GM18519 (cell line): ENCODE data around the gene CFAP54.

Experiments used
- ATAC-seq: cut with Tn5 transposase; IDR thresholded peaks from one replicate; pipeline ENCODE4 v1.9.1; 2021; ENCODE audit warnings: mild to moderate bottlenecking, moderate library complexity; ENCODE audit not compliant: unreplicated experiment, low FRiP score

CFAP54 gene

GRCh38 chr12:96503976-96504375 lies 14.6 kb downstream of the CFAP54 start:
- ATAC-seq: no peak

- ATAC-seq: no peak
These were observed 17.4 kb downstream of the CFAP54 start for GRCh38 chr12:96506776-96507175.

- no peak for ATAC-seq
These were observed 21.0 kb downstream of the CFAP54 start for GRCh38 chr12:96510306-96510764.

GRCh38 chr12:96513166-96513565 lies 23.8 kb downstream of the CFAP54 start:
- no peak for ATAC-seq

GRCh38 chr12:96513681-96514080 lies 24.3 kb downstream of the CFAP54 start:
- no peak for ATAC-seq

- ATAC-seq: peak; percentile 72
These were observed 25.0 kb downstream of the CFAP54 start for GRCh38 chr12:96514328-96514727.

GRCh38 chr12:96516472-96517430 lies 27.4 kb downstream of the CFAP54 start:
- ATAC-seq: peak; percentile 58

GRCh38 chr12:96520767-96521166 lies 31.4 kb downstream of the CFAP54 start:
- ATAC-seq: no peak

GRCh38 chr12:96521895-96522682 lies 32.7 kb downstream of the CFAP54 start:
- ATAC-seq: no peak

GRCh38 chr12:96522690-96523089 lies 33.3 kb downstream of the CFAP54 start:
- ATAC-seq: no peak

- no peak for ATAC-seq
These were observed 36.7 kb downstream of the CFAP54 start for GRCh38 chr12:96526110-96526509.

GRCh38 chr12:96529912-96530311 lies 40.5 kb downstream of the CFAP54 start:
- no peak for ATAC-seq

GRCh38 chr12:96534339-96534738 lies 45.0 kb downstream of the CFAP54 start:
- ATAC-seq: no peak

GRCh38 chr12:96548384-96548783 lies 59.0 kb downstream of the CFAP54 start:
- ATAC-seq: no peak

GRCh38 chr12:96549341-96549740 lies 60.0 kb downstream of the CFAP54 start:
- ATAC-seq: no peak

- peak; percentile 24 for ATAC-seq
These were observed 81.2 kb downstream of the CFAP54 start for GRCh38 chr12:96570579-96570978.

- ATAC-seq: peak; percentile 80
These were observed 81.9 kb downstream of the CFAP54 start for GRCh38 chr12:96571101-96571862.

- peak; percentile 94 for ATAC-seq
These were observed 89.2 kb downstream of the CFAP54 start for GRCh38 chr12:96578526-96579125.

GRCh38 chr12:96585977-96586376 lies 96.6 kb downstream of the CFAP54 start:
- ATAC-seq: no peak

GRCh38 chr12:96587691-96588090 lies 98.3 kb downstream of the CFAP54 start:
- no peak for ATAC-seq
